Fibroblast of skin of right quadriceps (primary cell): ENCODE data around the gene MARK1.
"Not testable (repeated sequence)": the region's sequence is repeated elsewhere in the genome, so short reads cannot be mapped to it uniquely, and the experiment has no call there.

Experiments
- DNase-seq: peaks from one replicate; pipeline ENCODE4 v3.0.0-alpha.2; 2013

Gene MARK1

DNA sequence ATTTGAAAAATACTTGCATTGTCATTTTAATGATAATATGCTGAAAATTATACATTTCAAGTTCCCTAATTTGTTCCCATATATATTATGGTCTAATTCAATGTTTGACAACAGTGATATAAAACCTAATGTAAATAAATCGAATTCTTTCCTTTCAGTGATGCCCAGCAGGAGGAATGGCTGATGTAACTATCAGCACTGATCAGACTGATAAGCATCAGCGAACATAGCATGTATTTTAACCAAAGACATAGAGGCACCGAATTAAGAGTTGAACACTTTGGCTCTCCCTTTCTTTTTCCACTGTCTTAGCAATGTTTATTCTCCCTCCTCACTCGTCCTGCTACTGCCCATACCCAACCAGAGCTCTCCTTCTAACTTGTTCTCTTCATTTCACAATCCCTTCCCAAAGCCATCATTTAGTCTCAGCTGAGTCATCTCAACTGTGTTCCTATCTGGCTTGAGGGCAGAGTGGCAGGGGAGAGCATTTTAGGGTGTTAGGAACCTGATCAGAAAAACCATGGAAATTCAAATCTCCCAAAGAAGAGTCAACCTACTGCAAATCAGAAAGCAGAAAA lies 103.4 kb downstream of the MARK1 start:
- peak; percentile 8 for DNase-seq

DNA sequence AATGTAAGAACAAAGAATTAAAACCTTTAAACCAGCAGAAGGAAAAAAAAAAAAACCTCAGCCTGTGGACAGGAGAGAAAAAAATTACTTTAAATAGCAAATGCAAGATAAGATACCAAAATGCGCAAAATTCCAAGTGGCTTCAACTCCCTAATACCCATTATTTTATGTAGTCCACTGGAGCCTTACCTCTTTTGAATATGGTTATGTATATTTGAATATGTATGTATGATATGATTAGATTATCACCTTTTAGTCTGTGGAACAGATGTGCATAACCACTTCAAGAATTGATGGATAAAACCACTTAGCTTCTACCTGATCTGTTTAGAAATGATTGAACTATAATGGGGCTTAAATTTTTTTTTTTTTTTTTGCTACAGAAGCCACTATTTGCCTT lies 109.8 kb downstream of the MARK1 start:
- DNase-seq = no peak

DNA sequence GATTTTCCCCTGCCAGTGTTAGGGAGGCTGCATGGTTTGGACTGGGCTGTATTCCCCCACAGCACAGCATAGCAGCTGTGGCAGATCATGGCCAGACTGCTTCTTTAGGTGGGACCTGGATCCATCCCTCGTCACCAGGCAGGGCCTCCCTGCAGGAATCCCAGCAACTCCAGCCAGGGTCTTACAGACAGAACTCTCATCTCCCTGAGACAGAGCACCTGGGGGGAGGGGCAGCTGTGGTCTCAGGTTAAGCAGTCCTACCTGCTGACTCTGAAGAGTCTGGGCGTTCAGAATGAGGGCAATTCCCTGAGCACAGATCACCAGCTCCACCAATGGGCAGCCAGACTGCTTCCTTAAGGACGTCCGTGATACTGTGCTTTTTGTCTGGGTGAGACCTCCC lies 114.3 kb downstream of the MARK1 start:
- DNase-seq = no peak

DNA sequence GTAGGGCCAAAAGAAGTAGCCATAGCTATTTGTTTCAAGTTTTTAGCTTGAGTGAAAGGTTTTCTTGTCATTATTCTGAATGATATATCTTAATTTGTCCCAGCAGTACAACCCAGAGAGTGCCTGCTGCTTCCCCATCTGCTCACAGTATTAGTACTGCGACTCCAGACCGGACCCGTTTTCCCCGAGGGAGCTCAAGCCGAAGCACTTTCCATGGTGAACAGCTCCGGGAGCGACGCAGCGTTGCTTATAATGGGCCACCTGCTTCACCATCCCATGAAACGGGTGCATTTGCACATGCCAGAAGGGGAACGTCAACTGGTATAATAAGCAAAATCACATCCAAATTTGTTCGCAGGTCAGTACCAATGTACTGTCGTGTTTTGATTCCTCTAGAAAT lies 125.1 kb downstream of the MARK1 start:
- no peak for DNase-seq

DNA sequence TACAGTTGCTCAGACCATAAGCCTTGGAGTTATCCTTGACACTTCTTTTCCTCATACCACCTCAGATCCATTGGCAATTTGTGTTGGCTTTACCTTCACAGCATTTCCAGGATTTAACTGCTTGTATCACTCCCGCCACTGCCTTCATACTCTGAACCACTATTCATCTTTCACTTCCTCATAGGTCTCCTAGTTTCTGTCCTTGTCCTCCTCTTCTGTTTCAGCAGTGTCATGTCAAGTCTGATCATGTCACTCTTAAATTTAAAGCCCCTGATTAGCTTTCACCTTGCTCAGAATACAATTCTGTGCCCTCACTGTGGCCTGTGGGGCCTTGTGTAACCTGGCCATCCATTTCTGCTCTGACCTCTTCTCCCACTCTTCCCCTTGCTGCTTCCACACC lies 127.6 kb downstream of the MARK1 start:
- DNase-seq = no peak

DNA sequence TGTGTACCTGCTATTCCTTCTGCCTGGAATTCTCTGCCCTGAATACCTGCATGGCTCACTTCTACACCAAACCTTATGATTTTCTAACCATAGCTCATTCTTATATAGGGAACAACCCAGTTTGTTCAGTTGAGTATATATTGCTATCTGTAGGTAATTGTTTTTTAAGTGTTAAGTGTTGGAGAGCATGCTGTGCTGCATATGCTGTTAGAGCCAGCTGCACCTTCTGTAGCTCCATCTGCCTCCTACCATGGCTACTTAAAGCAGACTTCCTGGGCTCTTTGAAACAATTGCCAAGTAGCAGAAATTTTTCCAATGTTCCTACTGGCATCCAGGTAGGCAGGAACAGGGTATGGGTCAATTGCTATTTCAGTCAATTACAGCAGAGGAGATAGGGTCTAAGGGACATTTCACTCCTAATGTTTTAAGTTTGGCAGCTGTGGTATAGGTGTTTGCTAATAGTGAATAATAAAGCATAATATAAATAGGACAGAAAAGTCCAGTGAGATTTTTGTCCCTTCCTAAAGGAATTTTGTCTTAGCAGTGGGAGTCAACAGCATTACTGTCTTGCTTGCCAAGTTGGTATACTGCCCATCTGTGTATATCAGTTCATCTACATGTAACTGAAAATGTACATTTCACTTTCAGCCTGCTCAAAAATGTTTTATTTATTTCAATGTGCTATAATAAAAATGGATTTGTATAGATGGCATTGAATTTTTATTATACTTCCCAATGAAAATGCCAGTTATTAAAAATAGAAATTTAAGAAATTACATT lies 128.2 kb downstream of the MARK1 start:
- no peak for DNase-seq

DNA sequence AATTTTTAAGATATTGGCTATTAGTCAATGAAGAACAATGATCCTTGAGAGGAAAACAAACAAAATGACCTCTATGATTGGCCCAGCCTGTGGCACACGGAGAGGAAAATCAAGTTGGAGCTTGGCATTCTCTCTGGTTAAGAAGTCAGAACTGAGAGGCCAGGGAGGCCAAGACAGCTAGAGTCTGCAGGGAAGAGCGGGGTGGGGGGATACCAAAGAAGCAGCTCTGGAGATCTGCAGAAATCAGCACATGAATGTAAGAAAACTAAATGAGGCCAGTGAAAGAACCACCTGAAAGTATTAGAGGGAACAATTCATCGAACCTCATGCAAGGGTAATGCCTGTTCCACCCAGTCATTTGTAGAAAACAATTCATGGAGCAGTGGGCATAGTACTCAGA lies 138.4 kb downstream of the MARK1 start:
- no peak for DNase-seq

DNA sequence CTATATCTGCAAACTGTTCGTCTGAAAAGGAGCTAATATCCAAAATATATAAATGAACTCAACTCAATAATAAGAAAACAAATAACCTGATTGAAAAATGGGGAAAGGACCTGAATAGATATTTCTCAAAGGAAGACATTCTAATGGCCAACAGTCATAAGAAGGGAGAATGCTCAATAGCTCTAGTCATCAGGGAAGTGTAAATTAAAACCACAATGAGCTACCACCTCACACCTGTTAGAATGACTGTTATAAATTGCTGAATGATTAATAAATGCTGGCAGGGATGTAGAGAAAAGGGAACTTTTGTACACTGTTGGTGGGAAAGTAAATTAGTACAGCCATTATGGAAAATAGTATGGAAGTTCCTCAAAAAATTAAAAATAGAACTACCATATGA lies 141.1 kb downstream of the MARK1 start:
- no peak for DNase-seq

DNA sequence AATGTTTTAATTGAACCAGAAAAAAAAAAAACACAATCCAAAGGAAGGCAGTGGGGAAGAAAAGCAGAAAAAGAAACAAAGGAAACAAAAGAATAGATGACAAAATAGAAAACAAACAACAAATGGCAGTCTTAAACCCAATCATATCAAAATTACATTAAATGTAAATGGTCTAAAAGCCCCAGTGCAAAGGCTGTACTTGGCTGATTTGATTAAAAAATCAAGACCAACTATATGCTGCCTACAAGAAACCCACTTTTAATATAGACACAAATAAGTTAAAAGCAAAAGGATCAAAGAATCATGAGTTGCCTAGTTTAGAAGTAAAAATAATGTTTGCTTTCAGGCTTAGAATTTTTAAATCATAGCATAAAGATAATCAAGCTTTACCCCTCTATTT lies 142.4 kb downstream of the MARK1 start:
- DNase-seq = no peak

DNA sequence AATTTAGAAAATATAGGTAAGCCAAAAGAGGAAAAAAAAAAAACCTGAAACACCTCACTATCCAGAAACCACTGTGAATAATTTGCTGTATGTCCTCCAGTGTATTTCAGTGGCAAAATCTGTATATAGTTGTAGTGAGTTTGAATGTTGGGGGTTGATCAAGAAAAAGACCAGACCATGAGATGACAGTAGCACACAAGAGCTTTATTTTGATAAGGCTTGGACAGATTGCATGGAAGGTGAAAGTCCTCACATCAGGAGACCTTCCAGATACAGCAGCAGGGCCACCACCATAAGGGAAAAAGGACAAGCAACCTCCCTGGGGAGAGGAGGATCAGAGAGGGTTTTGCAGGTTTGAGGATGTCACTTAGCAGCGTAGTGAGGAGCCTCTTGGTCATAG lies 146.0 kb downstream of the MARK1 start:
- DNase-seq = no peak

DNA sequence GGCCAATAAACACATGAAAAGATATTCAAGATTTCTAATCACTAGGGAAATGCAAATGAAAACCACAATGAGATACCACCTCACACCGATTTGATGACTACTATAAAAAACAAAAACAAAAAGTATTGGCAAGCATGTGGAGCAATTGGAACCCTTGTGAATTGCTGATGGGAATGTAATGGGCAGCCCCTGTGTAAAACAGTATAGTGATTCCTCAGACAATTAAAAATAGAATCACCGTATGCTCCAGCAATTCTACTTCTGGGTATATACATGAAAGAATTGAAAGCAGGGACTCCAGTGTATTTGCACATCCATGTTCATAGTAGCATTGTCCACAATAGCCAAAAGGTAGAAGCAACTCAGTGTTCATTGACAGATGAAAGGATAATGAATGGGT lies 149.3 kb downstream of the MARK1 start:
- DNase-seq = no peak

DNA sequence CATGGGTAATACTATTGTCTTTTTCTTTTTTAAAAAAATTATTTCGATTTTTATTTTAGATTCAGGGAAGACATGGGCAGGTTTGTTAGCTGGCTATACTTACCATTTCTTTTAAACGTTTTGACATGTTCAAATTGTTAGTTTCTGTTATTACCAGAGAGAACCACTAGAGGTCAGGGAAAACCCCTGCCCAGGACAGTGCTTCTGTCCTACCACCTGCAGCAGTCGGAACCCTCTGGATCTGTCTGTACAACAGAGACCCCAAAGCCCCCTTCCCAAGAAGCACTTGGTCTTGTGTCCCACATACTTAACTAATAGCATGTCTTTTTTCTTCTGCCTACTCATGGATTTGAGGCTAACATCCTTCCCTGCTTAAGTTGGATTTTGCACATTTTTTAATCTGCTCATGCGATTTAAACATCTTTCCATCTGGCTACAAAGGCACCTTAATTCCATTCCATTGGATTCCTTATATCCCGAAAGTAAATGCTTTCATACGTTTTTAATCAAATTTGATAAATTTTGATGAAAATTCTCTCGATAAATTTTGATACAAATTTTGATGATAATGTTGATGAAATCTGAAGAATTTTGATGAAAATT lies 152.2 kb downstream of the MARK1 start:
- DNase-seq = peak; percentile 23

DNA sequence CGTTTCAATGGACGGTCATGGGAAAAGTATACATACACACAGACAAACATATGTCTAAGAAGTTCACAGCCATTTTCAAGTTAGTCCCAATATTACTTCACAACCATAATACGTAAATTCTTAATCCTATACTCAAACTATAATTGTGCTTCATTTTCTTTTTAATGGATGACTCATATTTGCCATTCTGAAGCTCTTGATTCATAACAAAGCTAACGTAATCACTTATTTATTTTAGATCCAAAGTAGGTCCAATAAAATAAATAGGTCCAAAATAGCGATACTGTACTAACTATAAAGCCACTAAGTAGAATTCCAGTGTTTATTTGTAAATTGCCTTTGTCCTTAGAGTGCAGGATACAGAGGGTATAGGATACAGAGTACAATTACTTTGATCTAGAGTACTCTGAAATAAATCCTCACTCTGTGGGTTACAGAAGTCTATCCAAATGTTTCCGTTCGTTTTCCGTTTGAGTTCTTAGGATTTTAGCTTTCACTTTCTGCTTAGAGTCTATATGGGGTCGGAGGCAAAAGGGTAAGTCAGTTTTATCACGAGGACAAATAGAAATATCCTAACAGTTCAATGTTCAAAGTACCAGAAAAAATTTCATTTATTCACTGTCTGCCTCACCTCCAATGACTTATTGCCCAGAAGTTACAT lies 153.4 kb downstream of the MARK1 start:
- DNase-seq = no peak

DNA sequence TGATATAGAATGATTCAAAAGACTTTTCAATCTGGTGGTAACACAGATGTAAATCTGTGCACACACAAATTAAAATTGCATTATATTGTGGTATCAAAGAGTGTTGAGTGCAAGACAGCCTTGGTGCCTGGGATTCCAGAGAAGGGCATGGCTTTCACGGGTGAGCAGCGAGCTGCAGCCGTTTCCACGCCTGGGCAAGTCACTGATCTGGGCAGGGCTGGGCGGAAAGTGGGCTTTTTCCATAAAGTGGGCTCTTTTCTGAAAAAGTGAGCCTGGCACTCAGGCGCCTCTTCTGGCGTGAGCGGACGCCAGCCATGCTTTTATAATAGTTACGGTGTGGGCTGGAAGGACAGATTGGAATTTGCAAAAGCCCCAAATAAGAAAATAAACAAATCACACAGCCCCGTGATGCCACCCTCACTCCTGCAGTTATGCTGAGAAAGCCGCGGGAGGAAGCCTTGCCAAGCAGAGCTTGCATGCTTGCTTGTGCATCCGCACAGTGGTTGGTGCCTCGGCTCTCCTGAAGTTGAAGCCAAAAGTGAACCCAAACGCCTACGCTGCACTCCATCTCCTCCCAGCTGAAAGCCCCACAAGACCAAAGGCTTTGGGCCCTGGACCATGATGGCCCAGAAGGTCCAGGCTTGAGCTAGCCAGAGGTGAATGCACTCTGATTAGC lies 155.1 kb downstream of the MARK1 start:
- DNase-seq = no peak

DNA sequence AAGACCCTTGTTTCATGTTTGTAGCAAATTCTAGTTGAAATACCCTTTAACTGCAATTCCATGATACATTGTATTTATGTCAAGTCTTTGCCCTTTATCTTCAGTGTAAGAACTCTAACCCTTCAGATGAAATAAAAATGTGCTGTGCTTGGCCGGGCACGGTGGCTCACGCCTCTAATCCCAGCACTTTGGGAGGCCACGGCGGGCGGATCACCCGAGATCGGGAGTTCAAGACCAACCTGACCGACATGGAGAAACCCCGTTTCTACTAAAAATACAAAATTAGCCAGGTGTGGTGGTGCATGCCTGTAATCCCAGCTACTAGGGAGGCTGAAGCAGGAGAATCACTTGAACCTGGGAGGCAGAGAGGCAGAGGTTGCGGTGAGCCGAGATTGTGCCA lies 155.8 kb downstream of the MARK1 start:
- not testable (repeated sequence) for DNase-seq

DNA sequence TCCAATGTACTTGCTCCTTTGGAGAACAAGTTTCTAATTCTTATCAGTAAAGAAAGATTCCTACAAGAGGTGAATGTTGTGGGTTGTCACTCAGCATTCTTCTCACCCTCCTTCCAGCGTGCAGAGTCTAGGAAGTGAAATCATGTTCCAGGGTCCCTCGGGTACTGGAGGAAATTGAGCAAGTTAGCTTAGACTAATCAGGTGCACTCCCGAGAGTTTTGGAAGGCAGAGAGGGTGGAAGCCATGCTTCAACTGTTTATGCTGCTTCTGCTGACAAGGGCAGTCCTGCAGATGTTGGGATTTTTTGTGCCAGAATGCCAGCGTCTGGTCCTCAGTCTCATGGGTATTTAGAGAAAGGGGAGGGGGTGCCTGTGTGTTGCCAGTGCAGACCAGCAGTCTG lies 157.0 kb downstream of the MARK1 start:
- DNase-seq = no peak

DNA sequence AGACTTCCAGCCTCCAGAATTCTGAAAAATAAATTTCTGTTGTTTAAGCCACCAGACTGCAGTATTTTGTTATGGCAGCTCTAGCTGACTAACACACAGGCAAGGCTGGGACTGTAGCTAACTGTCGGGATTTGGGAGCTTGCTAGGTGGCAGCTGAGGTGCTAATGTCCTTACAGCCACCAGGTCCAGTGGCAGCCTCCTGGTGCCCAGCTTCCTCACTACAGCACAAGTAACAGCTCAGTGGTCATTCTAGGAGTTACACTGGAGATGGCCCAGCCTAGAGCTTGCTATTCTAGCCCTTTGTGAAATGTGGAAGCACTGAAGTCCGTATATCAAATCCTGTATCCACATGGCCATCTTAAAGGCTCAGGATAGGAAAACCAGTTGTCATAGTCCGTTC lies 157.9 kb downstream of the MARK1 start:
- no peak for DNase-seq

DNA sequence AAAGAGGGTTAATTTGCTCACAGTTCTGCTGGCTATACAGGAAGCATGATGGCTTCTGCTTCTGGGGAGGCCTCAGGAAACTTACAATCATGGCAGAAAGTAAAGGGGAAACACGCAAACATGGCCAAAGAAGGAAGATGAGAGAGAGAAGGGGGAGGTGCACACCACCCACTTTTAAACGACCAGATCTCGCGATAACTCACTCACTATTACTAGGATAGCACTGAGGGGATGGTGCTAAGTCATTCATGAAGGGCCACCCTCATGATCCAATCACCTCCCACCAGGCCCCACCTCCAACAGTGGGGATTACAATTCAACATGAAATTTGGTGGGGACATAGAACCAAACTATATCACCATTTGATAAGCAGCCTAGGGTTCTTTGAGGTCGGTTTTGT lies 159.9 kb downstream of the MARK1 start:
- DNase-seq = no peak

DNA sequence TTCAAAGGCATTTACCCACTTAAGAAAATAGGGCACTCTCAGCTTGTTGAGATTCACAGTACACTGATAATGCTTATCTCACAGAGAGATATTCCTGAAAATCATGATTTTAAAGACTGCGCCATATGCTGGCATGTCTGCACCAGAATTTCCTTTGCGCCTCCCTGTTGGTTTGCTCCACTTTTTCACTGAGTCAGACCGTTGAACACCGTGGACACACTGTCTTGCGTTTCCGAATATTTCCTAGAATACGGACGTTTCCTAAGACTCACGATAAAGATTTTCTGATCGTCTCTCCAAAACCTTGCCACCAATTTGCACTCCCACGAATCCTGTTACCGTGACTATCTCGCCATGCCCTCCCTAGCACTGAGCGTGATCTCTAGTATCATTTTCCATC lies 161.7 kb downstream of the MARK1 start:
- no peak for DNase-seq

DNA sequence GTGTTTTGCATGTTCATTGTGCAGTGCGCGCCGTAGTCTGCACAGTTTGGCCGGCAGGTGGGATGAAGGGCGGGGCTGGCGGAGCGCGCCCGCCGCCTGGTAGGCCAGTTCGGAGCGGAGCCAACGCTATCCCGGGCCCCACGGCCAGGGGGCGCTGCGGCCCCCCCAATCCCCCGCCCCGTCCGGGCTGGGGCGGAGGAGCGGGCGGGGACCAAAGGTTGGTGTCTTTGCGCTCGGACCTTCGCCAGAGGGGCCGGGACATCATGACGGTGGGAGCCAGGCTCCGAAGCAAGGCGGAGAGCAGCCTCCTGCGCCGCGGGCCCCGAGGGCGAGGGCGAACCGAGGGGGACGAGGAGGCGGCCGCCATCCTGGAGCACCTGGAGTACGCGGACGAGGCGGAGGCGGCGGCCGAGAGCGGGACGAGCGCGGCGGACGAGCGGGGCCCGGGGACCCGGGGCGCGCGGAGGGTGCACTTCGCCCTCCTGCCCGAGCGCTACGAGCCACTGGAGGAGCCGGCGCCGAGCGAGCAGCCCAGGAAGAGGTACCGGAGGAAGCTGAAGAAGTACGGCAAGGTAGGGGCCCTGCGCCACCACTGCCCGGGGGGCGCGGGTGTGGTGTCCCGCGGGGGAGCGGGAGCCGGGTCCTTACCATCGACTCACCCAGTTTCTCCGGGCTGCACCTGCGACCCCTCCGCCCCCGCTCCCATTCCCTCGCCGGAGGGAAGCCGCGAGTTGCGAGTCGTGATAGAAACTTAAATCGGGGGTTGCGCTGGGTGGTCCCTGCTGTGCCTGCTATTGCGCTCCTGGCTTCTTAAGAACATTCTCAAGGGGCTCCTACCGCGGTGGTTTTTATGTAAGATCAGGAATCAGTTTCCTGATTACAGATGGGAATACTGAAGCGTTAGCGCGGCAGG lies 162.5 kb downstream of the MARK1 start, which contains the start of gene C1orf115:
Gene C1orf115 (plus strand): TSS at position 224 of the 913 bp plus-strand sequence. CDS start 40 bp downstream, at position 264.
- peak; percentile 40 for DNase-seq

DNA sequence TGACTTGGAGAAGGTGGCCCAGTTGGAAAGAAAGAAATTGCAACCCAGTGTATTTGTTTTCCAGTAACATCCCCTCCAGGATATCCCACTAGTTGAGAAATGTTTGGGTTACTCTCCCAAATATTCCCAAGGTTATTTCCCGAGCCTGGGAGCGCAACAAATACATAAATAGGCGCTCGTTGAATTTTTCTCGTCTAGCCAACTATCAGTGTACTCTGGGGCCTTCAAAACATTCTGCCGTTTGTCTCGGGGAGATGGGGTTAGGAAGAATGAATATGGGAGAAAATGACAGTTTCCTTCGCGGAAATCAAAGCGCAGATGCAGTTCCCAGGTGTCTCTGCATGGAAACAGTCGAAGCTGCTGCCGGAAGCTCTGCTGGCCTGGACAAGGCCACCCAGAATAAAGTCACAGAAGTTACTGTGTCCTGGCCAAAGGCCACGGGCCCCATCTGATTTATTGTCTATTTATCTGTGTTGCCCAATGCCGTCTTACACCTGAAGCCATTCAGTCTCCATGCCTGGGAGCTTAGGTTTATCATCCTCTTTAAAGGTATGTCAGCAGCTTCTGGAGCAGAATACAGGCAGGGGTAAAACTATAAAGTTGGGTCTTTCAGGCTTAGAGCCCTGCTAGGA lies 163.2 kb downstream of the MARK1 start:
- no peak for DNase-seq
